ENCODE results near the gene C1QTNF1.
A peak's percentile ranks its signal among the peaks of the same experiment; 100 is the strongest.
"Not testable (repeated sequence)": the region's sequence is repeated elsewhere in the genome, so short reads cannot be mapped to it uniquely, and the experiment has no call there.

Gene C1QTNF1

GRCh38 chr17:79006794-79007503 is 17.0 kb upstream of the C1QTNF1 start:
- no peak for DNase-seq

DNA sequence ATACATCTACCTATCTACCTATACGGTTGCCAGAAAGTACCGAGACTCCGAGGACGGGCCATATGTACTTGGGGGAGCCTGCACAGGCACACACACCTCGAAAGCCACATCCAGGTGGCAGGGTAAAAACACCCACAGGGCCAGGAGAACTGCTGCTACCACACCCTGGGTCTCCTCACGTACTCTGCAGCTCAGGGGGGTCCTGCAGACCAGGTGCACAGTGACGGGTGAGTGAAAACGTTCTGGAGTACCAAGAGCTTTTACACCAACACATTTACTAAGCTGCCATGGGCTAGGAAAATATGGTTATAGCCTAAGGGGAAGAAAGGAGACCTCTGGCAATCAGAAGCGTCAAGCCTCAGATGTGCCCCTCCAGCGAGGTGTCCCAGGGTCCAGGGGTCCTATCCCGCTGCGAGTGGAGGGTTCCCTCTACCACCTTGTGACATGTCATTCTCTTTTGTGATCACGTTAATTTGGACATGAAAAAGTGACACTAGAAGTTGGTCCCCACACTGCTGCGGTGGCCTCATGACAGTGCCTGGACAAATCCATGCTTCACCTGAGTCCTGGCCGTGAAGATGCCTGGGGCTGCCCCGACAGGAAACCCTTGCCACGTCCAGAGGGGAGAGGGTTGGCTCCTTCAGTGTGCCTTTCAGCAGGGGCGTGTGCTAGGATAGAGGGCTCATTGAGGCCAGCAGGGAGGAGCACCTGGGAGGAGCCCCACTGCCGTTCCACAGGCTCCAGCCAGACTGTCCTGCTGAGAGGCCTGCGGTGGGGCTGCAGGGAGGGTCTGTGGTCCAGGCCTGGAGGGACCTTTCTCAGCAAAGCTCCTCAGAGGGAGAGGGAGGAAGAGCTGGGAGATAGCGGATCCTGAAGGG is 16.2 kb upstream of the C1QTNF1 start:
- DNase-seq, result no peak

- no peak for DNase-seq
These were observed 15.1 kb upstream of the C1QTNF1 start for GRCh38 chr17:79008666-79009387.

GRCh38 chr17:79009397-79010303 is 14.3 kb upstream of the C1QTNF1 start, which contains the start of gene CANT1:
Gene CANT1, minus strand, starts transcription at chr17:79009764. Its CDS starts 12,142 bp downstream, at chr17:78997622.
- peak; percentile 94 for DNase-seq

GRCh38 chr17:79010304-79010646 is 13.7 kb upstream of the C1QTNF1 start:
- no peak for DNase-seq

DNA sequence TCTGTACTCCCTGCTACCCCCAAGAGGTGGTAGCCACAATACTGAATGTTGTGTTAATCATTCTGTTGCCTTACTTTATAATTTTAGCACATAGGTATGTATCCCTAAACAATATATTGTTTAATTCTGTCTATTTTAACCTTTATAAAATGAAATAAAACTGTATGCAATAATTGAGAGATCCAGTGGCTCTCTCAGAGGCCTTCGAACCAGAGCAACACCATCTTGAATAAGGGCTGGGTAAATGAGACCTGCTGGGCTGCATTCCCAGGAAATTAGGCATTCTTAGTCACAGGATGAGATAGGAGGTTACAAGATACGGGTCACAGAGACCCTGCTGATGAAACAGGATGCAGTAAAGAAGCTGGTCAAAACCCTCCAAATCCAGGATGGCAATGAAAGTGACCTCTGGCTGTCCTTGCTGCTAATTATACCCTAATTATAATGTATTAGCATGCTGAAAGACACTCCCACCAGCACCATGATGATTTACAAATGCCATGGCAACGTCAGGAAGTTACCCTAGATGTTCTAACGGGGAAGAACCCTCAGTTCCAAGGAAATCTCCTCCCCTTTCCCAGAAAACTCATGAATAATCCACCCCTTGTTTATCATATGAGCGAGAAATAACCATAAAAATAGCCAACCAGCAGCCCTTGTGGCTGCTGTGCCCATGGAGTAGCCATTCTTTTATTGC is 12.4 kb upstream of the C1QTNF1 start:
- no peak for DNase-seq

DNA sequence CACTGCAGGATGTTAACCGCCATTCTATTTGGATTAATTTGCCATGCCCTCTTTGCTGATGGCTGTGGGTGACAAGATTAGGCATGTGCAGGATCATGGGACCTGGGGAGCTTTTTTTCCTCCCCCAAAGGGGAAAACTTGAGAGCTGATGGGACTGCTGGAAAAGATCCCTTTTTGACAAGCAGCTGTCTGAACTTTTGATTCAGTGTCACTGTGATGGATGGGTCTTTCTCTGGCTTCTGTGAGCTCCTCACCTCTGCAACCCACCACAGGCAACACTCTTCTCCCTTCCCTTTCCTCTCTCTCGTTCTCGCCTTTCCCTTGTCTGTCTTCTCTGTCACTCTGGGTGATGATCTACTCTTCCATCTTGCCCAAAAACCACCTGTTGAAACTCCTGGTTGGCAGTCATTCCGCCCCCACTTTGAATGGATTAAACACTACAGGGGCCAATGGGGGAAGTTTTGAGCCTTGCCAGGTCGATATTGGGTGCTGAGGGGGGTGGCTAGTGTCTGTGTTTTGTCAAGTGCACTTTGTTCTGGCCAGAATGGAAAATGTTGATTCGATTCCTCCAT is 11.3 kb upstream of the C1QTNF1 start:
- no peak for DNase-seq

DNA sequence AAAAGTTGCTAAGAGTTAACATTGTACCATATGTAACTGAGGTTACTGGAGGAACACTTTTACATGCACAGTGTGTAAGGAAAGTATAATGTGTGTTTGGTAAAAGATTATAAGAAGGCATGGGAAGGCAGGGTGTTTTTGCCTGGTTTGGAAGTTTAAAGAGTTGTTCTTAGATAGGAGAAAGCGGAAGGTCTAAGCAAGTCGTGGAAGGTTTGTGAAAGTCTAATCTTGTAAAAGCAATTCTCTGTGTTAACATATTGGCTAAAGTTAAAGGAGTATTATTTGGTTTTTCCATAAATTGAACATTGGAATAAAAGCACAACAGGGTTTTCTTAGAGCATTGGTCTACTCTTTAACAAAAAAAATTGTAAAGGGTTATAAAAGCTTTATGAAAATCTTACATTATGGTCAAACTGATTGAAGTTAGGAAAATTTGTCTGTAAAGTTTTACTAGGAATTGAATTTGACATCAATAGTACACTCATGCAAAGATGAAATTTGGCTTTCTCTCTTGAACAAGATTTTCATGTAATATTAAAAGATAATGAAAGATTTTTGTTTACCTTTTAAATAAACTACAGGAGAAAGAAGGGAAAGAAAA is 9.7 kb upstream of the C1QTNF1 start:
- no peak for DNase-seq

DNA sequence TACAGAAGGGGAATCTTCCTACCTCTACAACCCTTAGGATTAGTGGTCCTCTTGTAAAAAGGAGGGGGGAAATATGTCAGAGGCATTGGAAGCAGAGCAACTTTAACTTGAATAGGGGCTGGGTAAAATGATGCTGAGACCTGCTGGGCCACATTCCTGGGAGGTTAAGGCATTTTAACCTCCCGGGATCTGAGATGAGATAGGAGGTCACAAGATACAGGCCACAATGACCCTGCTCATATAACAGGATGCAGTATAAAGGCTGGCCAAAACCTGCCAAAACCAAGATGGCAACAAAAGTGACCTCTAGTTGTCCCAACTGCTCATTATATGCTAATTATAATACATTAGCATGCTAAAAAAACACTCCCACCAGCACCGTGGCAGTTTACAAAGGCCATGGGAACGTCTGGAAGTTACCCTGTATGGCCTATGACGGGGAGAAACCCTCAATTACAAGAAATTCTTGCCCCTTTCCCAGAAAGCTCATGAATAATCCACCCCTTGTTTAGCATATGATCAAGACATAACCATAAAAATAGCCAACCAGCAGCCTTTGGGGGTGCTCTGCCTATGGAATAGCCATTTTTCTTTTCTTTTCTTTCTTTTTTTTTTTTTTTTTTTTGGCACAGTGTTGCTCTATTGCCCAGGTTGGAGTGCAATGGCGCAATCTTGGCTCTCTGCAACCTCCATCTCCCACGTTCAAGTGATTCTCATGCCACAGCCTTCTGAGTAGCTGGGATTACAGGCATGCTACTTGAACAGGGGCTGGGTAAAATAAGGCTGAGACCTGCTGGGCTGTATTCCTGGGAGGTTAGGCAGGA is 6.2 kb upstream of the C1QTNF1 start:
- DNase-seq, result no peak

DNA sequence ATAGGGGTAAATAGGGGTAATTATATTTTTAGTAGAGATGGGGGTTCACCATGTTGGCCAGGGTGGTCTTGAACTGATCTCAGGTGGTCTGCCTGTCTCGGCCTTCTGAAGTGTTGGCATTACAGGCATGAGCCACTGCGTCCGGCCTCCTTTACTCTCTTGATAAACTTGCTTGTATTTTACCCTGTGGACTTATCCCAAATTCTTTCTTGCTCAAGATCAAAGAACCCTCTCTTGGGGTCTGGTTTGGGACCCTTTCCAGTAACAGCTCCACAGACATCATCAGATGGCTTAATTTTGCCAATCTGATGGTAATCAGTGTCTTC is 5.6 kb upstream of the C1QTNF1 start:
- DNase-seq, result no peak

DNA sequence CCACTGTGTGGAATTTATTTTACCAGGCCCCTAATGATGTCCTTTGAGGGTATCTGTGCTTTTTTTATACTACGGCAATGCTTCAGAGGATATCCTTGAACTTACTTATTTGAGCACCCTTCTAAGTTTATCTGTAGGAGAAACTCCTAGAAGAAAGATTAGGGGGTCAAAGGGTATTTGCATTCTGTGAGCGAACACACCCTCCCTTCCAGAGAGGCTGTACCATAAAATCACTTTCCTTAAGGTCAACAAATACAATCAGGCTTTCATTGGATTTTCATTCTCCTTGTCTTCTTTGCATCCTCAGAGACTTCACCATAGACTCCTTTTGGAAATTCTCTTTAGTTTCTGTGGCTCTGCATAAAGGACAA is 4.7 kb upstream of the C1QTNF1 start:
- no peak for DNase-seq

GRCh38 chr17:79019632-79020584 is 4.1 kb upstream of the C1QTNF1 start:
- DNase-seq, result peak; percentile 79

DNA sequence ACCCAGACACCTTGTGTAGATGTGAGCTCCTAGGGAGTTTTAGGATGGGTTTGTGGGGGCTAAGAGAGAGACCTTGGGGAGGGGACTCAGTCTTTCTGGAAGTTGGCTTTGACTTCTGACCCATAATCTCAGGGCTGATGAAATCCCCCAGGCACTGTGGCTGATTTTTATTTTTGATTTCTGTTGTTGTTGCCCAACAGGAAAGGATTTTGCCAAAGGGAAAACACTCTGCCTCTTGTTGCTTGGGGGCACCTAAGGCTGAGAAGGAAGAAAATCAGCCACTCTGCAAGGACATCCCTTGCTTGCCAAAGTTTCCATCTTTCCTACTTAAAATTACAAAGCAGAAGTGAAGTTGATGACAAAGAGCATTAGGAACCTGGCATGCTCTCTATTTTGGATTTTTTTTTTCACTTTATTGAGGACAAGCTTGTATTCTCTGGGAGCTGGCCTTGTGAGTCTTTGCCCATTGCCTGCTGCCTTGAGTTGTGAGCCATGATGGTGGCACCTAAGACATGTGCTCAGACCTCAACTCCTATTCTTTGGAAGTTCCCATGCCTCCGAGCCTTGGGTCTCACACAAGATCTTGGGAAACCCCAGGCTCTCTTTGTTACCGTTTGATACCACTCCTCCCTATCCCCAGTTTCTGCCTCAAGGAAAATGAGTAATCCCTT is 3.2 kb upstream of the C1QTNF1 start:
- DNase-seq, result no peak

DNA sequence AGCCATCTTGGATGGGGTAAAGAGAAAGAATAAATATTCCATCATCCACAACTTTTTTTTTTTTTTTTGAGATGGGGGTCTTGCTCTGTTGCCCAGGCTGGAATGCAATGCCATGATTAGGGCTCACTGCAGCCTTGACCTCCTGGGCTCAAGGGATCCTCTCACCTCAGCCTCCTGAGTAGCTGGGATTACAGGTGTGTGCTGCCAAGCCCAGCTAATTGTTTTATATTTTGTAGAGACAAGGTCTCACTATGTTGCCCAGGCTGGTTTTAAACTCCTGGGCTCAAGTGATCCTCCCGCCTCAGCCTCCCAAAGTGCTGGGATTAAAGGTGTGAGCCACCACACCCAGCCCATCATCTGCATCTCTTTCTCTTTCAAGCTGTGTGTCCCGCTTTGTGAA is 2.0 kb upstream of the C1QTNF1 start:
- not testable (repeated sequence) for DNase-seq

DNA sequence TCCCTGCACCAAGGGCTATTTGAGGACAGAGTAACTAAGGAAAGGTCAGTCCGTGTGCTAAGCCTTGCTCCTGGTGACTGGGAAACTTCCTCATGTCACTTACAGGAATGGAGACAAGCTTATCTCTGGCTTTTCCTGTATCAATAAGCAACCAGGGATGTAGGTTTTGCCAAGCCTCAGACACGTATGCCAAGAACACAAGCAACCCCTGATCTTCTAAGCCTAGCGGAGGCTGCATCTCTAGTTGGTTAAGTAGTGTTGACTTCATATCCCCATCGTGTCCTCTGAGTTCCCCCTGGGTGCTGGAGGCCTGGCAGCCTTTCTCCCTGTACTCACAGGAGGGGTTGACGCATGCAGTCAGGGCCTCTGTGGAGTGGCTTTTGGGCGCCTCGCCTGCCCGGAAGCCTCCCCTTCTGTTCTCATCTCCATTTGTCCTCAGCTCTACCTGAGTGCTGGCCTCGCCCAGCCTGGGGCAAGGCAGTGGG is 1.4 kb upstream of the C1QTNF1 start:
- DNase-seq, result no peak

DNA sequence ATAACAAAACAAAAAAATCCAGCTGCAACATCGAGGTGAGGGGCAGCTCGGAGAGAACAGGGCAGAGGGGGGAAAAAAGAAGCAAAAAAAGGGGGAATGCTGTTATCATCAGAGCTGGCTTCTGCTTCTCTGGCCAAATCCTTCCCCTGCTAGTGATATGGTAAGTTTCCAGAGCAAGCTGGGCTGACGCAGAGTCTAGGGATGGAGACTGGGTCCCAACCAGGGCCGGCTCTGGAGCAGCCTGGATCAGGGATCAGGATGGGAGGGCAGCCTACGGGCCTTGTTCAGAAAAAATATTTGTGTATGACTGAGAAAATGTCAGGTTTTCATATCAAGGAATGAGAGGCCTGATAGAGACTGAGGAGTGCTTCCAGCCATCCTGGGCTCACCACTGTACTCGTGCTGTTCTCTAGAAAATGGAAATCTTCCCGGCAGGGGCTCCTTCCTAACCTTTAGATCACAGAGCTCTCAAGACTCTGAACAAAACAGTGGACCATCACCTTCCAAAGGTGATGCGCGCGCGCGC is 726 bp upstream of the C1QTNF1 start:
- no peak for DNase-seq

GRCh38 chr17:79024901-79025737 is 1.1 kb downstream of the C1QTNF1 start:
- DNase-seq, result no peak
